Left ventricle myocardium superior (tissue), 1 donor: ENCODE results near the gene ATG9B. TPM values are rescaled to one million over a fixed set of nuclear protein-coding genes. Genes with fewer than 3 reads are reported as not detected.
"Not testable (repeated sequence)": the region's sequence is repeated elsewhere in the genome, so short reads cannot be mapped to it uniquely, and the experiment has no call there.

Source experiments
- ATAC-seq: fragments of 200-7000 bp; cut with Tn5 transposase; one replicate; pipeline ENCODE4 v1.9.1; 2020; ENCODE audit warnings: mild to moderate bottlenecking, moderate library complexity
- DNase-seq: peaks from one replicate; pipeline ENCODE4 v3.0.0-alpha.2; 2020
- intact Hi-C: fragments of 100-400 bp; cut with micrococcal nuclease; formaldehyde crosslinking; loops from one replicate; pipeline ENCODE4 v1.11.0; 2022
- total RNA-seq: library from RNA; stranded (reverse); fragmentation: NEBNext Ultra II Directional; extraction: Animal tissue kit (Norgen Biotek cat#: 25700); gene quantifications from one replicate; pipeline ENCODE4 v1.2.1, GENCODE V29; 2021
- donor health status: DM: no; HTN: yes; CAD: no; lungs with severe emphysema.

ATG9B gene
- total RNA-seq, 1 donor from 2014 or later, result not detected

GRCh38 chr7:151060113-151060415, 35.8 kb upstream of the ATG9B start:
- DNase-seq (no peak), ATAC-seq (no peak)
- intact Hi-C loops, result no loop called here

GRCh38 chr7:151059367-151060112, 35.2 kb upstream of the ATG9B start, which contains the start of gene SLC4A2:
TSS of gene SLC4A2 (plus strand) at chr7:151059589. CDS start at chr7:151061988, 2,399 bp downstream.
- DNase-seq (peak; percentile 92), ATAC-seq (peak; percentile 69)
- intact Hi-C loops, result no loop called here

GRCh38 chr7:151058781-151059366, 34.6 kb upstream of the ATG9B start:
- no peak for ATAC-seq
- intact Hi-C loops, result no loop called here
- DNase-seq, result no peak

- ATAC-seq (peak; percentile 85), DNase-seq (peak; percentile 99)
- intact Hi-C loops, result no loop called here
Observed at GRCh38 chr7:151057989-151058780, 33.9 kb upstream of the ATG9B start.

GRCh38 chr7:151057506-151057988, 33.3 kb upstream of the ATG9B start, which contains the start of gene CDK5:
TSS of gene CDK5 (minus strand) at chr7:151057897. CDS start at chr7:151057848, 49 bp downstream.
- peak; percentile 0 for ATAC-seq
- DNase-seq, result no peak
- intact Hi-C loops, result no loop called here

GRCh38 chr7:151056666-151057505, 32.6 kb upstream of the ATG9B start:
- intact Hi-C loops, result no loop called here
- ATAC-seq, result no peak

GRCh38 chr7:151056283-151056665, 32.0 kb upstream of the ATG9B start:
- no peak for DNase-seq
- no peak for ATAC-seq
- intact Hi-C loops, result no loop called here

More at GRCh38 chr7:151056666-151057505, 32.6 kb upstream of the ATG9B start:
- no peak for DNase-seq

- DNase-seq, result no peak
- no peak for ATAC-seq
- intact Hi-C loops, result no loop called here
Observed at GRCh38 chr7:151053751-151054150, 29.5 kb upstream of the ATG9B start.

- intact Hi-C loops, result no loop called here
- DNase-seq (no peak), ATAC-seq (no peak)
Observed at GRCh38 chr7:151053096-151053495, 28.8 kb upstream of the ATG9B start.

- ATAC-seq (peak; percentile 73), DNase-seq (peak; percentile 78)
- intact Hi-C loops, result no loop called here
Observed at GRCh38 chr7:151051108-151051507, 26.8 kb upstream of the ATG9B start.

GRCh38 chr7:151048911-151049463, 24.7 kb upstream of the ATG9B start:
- ATAC-seq (no peak), DNase-seq (no peak)
- intact Hi-C loops, result no loop called here

- ATAC-seq (no peak), DNase-seq (no peak)
- intact Hi-C loops, result no loop called here
Observed at GRCh38 chr7:151047976-151048815, 23.9 kb upstream of the ATG9B start, which contains the start of gene ASIC3. TSS of gene ASIC3 (plus strand) at chr7:151048531. CDS start at chr7:151048886, 355 bp downstream.

- no peak for ATAC-seq
- intact Hi-C loops, result no loop called here
- no peak for DNase-seq
Observed at GRCh38 chr7:151046603-151047573, 22.6 kb upstream of the ATG9B start.

- no peak for DNase-seq
- intact Hi-C loops, result no loop called here
- ATAC-seq, result no peak
Observed at GRCh38 chr7:151045967-151046366, 21.7 kb upstream of the ATG9B start.

- ATAC-seq (no peak), DNase-seq (no peak)
- intact Hi-C loops, result no loop called here
Observed at GRCh38 chr7:151045262-151045661, 21.0 kb upstream of the ATG9B start.

- intact Hi-C loops, result no loop called here
- DNase-seq, result no peak
- ATAC-seq, result no peak
Observed at GRCh38 chr7:151043959-151044358, 19.7 kb upstream of the ATG9B start.

GRCh38 chr7:151043449-151043848, 19.2 kb upstream of the ATG9B start:
- intact Hi-C loops, DNase-seq: not testable (repeated sequence)

More at GRCh38 chr7:151043449-151043848, 19.2 kb upstream of the ATG9B start:
- not testable (repeated sequence) for ATAC-seq
